Mucosa of descending colon (tissue), 3 donors: ENCODE data around the gene SLC37A3. TPM values are rescaled to one million over a fixed set of nuclear protein-coding genes. Genes with fewer than 3 reads are reported as not detected.

ENCODE experiments used
- ATAC-seq: fragments of 200-7000 bp; cut with Tn5 transposase; one replicate; pipeline ENCODE4 v1.9.1; 2020; ENCODE audit warnings: mild to moderate bottlenecking, moderate library complexity
- DNase-seq, 3 donors: peaks; one replicate each; pipeline ENCODE4 v3.0.0-alpha.2; 2020
- H3K36me3 ChIP-seq: fragments of 200-600 bp; one replicate; pipeline ENCODE4 v1.8.0; 2021; ENCODE audit warnings: low read depth, mild to moderate bottlenecking
- H3K4me1 ChIP-seq: fragments of 200-600 bp; one replicate; pipeline ENCODE4 v1.8.0; 2021; ENCODE audit warnings: low read depth, mild to moderate bottlenecking
- H3K4me3 ChIP-seq: fragments of 200-600 bp; one replicate; pipeline ENCODE4 v1.8.0; 2021; ENCODE audit warnings: mild to moderate bottlenecking
- H3K9me3 ChIP-seq: fragments of 200-600 bp; one replicate; pipeline ENCODE4 v1.8.0; 2021; ENCODE audit warnings: mild to moderate bottlenecking
- intact Hi-C, 2 donors: fragments of 100-400 bp; cut with DNase I in 1 of 2; cut with micrococcal nuclease in 1 of 2; formaldehyde crosslinking; loops; one replicate each; pipeline versions ENCODE4 v1.11.0 to v1.11.1; 2022; cut with DNase I, micrococcal nuclease
- long read RNA-seq, 2 donors: library from polyadenylated mRNA; unstranded; transcript quantifications; one replicate each; pipeline ENCODE4 v2.0.0, GENCODE V29; 2019 to 2021
- total RNA-seq, 3 donors: library from RNA; stranded (reverse); fragmentation: NEBNext Ultra II Directional in 2 of 3; extraction: Animal tissue kit (Norgen Biotek cat#: 25700) in 2 of 3; gene quantifications; one replicate each; pipeline versions ENCODE4 v1.2.1 to v1.2.4, GENCODE V29; 2021 to 2023
- TF ChIP-seq, protein P1 (sequence below): fragments of 200-600 bp; IDR thresholded peaks from one replicate; pipeline ENCODE4 v1.8.0; 2022; ENCODE audit warnings: antibody characterized with exemption, mild to moderate bottlenecking
- donor health status: DM: no; HTN: no; CAD: no; lungs with moderate emphysema.
- donor health status: DM: no; HTN: no; CAD: no.
- donor health status: DM: no; HTN: yes; CAD: no.

The SLC37A3 gene, protein sequence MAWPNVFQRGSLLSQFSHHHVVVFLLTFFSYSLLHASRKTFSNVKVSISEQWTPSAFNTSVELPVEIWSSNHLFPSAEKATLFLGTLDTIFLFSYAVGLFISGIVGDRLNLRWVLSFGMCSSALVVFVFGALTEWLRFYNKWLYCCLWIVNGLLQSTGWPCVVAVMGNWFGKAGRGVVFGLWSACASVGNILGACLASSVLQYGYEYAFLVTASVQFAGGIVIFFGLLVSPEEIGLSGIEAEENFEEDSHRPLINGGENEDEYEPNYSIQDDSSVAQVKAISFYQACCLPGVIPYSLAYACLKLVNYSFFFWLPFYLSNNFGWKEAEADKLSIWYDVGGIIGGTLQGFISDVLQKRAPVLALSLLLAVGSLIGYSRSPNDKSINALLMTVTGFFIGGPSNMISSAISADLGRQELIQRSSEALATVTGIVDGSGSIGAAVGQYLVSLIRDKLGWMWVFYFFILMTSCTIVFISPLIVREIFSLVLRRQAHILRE
- total RNA-seq, result 10 to 100 TPM; 49.0 to 68.6 (median 55.8) TPM
- long read RNA-seq, donor 1, transcript SLC37A3-201 (15 exons, 3,349 nt), result major isoform, 31 of 64 reads
- long read RNA-seq, donor 1, partial matches to known transcripts, result 1 of 64 reads
- long read RNA-seq, donor 1, other reads (novel, unspliced or antisense), result 29 of 64 reads
- long read RNA-seq, donor 2, transcript SLC37A3-201 (15 exons, 3,349 nt), result major isoform, 11 of 19 reads
- long read RNA-seq, donor 2, partial matches to known transcripts, result 1 of 19 reads
- long read RNA-seq, donor 2, other reads (novel, unspliced or antisense), result 6 of 19 reads

DNA sequence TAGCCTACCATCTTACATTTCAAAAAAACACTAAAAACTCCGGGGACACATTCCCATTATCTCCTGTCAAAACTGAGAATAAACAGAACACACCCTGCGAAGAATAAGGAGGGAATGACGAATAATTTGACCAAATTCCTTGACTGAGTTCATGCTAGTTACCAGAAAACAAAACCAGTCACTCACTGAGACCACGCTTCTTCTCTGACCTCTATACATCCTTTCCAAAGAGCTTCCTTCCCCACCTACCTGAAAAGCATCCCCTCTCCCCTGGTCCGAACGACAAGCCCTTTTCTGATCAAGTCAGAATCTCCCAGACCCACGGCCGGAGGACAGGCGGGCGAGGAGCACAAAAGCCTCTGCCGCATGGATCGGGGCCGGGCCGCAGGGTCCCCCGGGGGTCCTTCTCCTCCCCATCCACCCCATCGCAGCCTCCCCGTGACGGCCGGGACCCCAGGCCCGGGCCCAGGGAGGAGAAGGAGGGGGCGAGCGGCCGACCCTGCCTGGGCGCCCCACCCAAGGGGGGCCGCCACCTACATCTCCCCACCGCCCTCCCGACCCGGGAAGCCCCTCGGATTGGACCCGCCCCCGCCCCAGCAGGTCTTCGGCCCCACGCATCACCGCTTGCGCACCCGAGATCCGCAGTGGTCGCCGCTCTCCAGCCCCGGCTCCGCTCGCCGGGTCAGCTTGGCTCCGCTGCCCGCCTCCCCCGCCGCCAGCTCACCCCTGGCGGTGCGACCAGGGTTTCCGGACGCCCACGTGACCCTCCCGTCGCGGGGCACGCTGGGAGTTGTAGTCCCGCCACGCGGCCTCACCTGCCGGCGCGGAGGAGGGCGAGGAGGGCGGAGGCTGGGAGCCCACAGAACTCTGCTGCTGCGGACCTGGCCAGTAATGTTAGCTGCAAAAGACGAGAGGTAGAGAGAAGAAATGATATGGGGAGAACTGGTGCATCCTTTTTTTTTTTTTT is at the start of gene SLC37A3:
TSS of gene SLC37A3 (minus strand) at position 747 of the 967 bp plus-strand sequence. CDS start 16,004 bp downstream, outside the sequence.
- intact Hi-C loops, result no loop called here
- TF ChIP-seq, protein P1, sequence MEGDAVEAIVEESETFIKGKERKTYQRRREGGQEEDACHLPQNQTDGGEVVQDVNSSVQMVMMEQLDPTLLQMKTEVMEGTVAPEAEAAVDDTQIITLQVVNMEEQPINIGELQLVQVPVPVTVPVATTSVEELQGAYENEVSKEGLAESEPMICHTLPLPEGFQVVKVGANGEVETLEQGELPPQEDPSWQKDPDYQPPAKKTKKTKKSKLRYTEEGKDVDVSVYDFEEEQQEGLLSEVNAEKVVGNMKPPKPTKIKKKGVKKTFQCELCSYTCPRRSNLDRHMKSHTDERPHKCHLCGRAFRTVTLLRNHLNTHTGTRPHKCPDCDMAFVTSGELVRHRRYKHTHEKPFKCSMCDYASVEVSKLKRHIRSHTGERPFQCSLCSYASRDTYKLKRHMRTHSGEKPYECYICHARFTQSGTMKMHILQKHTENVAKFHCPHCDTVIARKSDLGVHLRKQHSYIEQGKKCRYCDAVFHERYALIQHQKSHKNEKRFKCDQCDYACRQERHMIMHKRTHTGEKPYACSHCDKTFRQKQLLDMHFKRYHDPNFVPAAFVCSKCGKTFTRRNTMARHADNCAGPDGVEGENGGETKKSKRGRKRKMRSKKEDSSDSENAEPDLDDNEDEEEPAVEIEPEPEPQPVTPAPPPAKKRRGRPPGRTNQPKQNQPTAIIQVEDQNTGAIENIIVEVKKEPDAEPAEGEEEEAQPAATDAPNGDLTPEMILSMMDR, result no peak
- Histone ChIP-seq H3K9me3 (no peaks in the 10 kb centered on the region), H3K36me3 (no peaks in the 10 kb centered on the region), H3K4me3 (peak within 1 kb of the TSS; percentile 92), H3K4me1 (peaks cover 10% of the 10 kb centered on the region)
- ATAC-seq (peak; percentile 99), DNase-seq (peak; percentile 90 to 95 (median 93))

DNA sequence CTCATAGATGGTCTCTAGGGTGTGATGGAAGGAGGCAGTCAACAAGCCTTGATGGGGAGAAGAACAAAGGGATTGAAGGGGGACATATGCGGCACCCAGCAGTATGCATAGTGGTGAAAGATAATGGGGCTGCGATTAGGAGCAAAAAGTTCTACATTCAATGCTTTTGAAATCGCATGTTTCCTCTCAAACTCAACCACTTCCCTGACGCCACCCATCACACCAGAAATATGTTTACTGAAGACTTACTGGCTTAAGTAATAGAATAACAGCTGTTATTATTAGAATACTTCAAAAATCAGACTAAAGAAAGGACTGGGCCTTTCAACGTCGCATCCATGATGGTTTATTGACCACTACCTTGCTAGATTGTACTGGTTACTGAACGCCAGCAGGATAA is 49.5 kb upstream of the SLC37A3 start:
- no peak for DNase-seq
- H3K4me1 ChIP-seq, result peaks cover 28% of the 10 kb centered on the region
- H3K4me3 ChIP-seq, result no peak overlapping the region
- H3K36me3 ChIP-seq, result no peaks in the 10 kb centered on the region
- ATAC-seq, result no peak
- intact Hi-C loops, result no loop called here
- TF ChIP-seq, protein P1, result no peak
- no peaks in the 10 kb centered on the region for H3K9me3 ChIP-seq

DNA sequence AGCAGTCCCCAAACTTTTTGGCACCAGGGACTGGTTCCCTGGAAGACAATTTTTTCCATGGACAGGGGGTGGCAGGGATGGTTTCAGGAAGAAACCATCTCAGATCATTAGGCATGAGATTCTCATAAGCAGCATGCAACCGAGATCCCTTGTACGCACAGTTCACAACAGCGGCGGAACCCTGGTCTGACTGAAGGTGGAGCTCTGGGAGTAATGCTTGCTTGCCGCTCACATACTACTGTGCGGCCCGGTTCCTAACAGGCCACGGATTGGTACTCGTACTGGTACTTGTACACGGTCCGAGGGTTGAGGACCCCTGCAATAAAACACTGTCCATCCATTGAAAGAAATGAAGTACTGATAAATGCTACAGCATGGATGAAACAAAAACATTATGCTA is 48.1 kb upstream of the SLC37A3 start:
- Histone ChIP-seq H3K36me3 (no peaks in the 10 kb centered on the region), H3K4me3 (no peak overlapping the region), H3K4me1 (peaks cover 21% of the 10 kb centered on the region), H3K9me3 (no peaks in the 10 kb centered on the region)
- intact Hi-C loops, result no loop called here
- TF ChIP-seq, protein P1, result no peak
- DNase-seq, result no peak
- no peak for ATAC-seq

DNA sequence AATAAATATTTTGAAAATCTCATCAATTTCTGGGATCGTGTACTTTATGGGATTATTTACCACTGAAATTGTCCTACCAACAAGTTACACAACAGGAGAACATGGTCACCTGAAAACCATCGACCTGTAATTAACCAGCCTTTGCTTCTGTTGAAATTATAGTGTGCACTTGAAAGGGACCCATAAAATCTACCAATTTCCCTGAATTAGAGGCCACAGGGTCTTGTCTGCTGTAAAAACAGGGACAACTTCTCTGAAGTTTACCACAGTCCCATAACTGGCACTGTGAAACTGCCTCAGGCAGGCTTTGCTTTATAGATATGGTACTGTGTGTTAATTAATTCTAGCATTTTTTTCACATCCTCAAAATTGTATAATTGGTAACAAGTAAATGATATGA is 43.2 kb upstream of the SLC37A3 start:
- TF ChIP-seq, protein P1, result no peak
- Histone ChIP-seq H3K9me3 (no peaks in the 10 kb centered on the region), H3K4me1 (peaks cover 10% of the 10 kb centered on the region), H3K36me3 (no peaks in the 10 kb centered on the region), H3K4me3 (no peak overlapping the region)
- ATAC-seq, result no peak
- DNase-seq, result no peak
- intact Hi-C loops, result no loop called here

DNA sequence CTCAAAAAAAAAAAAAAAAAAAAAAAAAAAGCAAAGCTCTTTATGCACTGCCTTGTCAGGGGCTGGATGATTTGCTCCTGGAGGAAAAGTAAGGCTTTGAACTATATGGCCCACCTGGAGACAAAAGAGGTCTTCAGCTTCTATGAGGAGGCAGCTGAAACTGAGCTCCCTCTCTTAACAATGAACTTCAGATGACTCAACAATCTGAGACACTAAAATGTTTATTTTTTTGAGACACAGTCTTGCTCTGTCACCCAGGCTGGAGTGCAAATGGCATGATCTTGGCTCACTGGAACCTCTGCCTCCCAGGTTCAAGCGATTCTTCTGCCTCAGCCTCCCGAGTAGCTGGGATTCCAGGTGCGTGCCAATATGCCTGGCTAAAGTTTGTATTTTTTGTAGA is 42.3 kb upstream of the SLC37A3 start:
- Histone ChIP-seq H3K9me3 (no peaks in the 10 kb centered on the region), H3K4me3 (no peak overlapping the region), H3K4me1 (peaks cover 10% of the 10 kb centered on the region), H3K36me3 (no peaks in the 10 kb centered on the region)
- ATAC-seq (no peak), DNase-seq (no peak)
- TF ChIP-seq, protein P1, result no peak
- intact Hi-C loops, result no loop called here
